Tibial artery (tissue), 4 donors: ENCODE results near the gene MIEF1.

Experiments
- DNase-seq, 2 donors: peaks; one replicate each; pipeline ENCODE4 v3.0.0-alpha.2; 2019
- H3K27ac ChIP-seq, 2 donors: fragments of 200-600 bp; sonication (generic) in 1 of 2; 1 replicate in 1 of 2; 2 replicates in 1 of 2; pipeline ENCODE4 v1.5.1; 2018 to 2019; ENCODE audit warnings: mild to moderate bottlenecking in 1 of 2
- H3K27me3 ChIP-seq, 2 donors: fragments of 200-600 bp; sonication (generic) in 1 of 2; one replicate each; pipeline versions ENCODE4 v1.5.1 to v1.6.0; 2016 to 2019
- H3K36me3 ChIP-seq, 3 donors: fragments of 200-600 bp; sonication (generic) in 2 of 3; one replicate each; pipeline ENCODE4 v1.5.1; 2016 to 2019; ENCODE audit warnings: mild to moderate bottlenecking in 2 of 3
- H3K4me1 ChIP-seq, 4 donors: fragments of 200-600 bp; sonication (generic) in 2 of 4; 1 replicate in 3 of 4; 2 replicates in 1 of 4; pipeline ENCODE4 v1.5.1; 2016 to 2019
- H3K4me3 ChIP-seq, 2 donors: fragments of 200-600 bp; sonication (generic) in 1 of 2; 1 replicate in 1 of 2; 2 replicates in 1 of 2; pipeline ENCODE4 v1.5.1; 2018 to 2019; ENCODE audit warnings: mild to moderate bottlenecking in 2 of 2
- H3K9me3 ChIP-seq, 3 donors: fragments of 200-600 bp; sonication (generic) in 1 of 3; one replicate each; pipeline ENCODE4 v1.5.1; 2016 to 2019
- intact Hi-C: fragments of 100-400 bp; cut with DNase I; formaldehyde crosslinking; loops from one replicate; pipeline ENCODE4 v1.15.0; 2023; ENCODE audit warnings: low total_unique reads
- TF ChIP-seq, protein P1 (sequence below), 2 experiments: fragments of 200-600 bp in 1 of 2; fragments of 450-650 bp in 1 of 2; IDR thresholded peaks; one replicate each; pipeline ENCODE4 v1.5.1; 2017 to 2019; ENCODE audit warnings: antibody characterized with exemption in 2 of 2, mild to moderate bottlenecking in 1 of 2, moderate library complexity in 1 of 2

The MIEF1 gene

GRCh38 chr22:39527481-39527961, 25.4 kb downstream of the MIEF1 start:
- intact Hi-C loops, result loop anchor here (5.0 to 10.0 kb wide), 3 partner anchors 35 to 210 kb away; partner anchors contain the start of gene RPL3
- Histone ChIP-seq H3K9me3 (no peaks in the 10 kb centered on the region), H3K4me1 (peaks cover 14 to 88% (median 71%) of the 10 kb centered on the region in 4 donors), H3K27me3 (no peaks in the 10 kb centered on the region), H3K36me3 (peaks cover 17 to 81% (median 30%) of the 10 kb centered on the region in 3 donors), H3K4me3 (no peak overlapping the region), H3K27ac (peak overlapping the region; percentile 46 to 47)
- no peak for DNase-seq
- TF ChIP-seq, protein P1, sequence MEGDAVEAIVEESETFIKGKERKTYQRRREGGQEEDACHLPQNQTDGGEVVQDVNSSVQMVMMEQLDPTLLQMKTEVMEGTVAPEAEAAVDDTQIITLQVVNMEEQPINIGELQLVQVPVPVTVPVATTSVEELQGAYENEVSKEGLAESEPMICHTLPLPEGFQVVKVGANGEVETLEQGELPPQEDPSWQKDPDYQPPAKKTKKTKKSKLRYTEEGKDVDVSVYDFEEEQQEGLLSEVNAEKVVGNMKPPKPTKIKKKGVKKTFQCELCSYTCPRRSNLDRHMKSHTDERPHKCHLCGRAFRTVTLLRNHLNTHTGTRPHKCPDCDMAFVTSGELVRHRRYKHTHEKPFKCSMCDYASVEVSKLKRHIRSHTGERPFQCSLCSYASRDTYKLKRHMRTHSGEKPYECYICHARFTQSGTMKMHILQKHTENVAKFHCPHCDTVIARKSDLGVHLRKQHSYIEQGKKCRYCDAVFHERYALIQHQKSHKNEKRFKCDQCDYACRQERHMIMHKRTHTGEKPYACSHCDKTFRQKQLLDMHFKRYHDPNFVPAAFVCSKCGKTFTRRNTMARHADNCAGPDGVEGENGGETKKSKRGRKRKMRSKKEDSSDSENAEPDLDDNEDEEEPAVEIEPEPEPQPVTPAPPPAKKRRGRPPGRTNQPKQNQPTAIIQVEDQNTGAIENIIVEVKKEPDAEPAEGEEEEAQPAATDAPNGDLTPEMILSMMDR (IDR thresholded peaks at IDR 0.05), result no peak

DNA sequence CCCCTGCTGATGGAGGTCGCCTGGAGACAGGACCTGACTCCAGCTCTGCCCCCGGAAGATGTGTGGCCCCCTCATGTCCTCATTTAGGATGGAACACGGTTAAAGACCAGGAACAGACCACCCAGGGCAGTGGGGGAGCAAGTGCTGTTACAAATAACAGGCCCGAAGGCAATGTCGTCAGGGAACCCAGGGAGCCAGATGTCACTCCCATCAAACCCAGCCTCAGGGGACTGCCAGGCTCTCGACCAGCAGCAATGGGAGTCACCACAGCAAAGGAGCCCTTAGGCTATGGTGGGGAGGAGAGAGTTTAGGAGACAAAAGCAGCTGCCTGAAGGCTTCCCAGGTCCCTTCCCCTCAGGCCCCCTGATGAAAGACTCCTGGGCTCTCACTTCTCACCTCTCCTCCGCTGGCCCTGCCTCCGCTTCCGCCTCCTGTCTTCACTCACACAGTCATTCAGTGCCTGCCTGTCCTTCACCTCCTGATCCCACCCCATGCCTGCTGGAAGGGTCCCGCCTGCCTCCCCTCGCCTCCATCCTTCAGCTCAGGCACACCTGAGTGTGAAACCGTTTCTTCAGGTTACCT, 26.1 kb downstream of the MIEF1 start:
- peaks cover 14 to 74% (median 24%) of the 10 kb centered on the region in 3 donors for H3K36me3 ChIP-seq
- no peaks in the 10 kb centered on the region for H3K9me3 ChIP-seq
- peak overlapping the region; percentile 46 to 47 for H3K27ac ChIP-seq
- peak overlapping the region in 1 of 2 donors; percentile 19 for H3K4me3 ChIP-seq
- intact Hi-C loops, result loop anchor here (5.0 to 10.0 kb wide), 3 partner anchors 36 to 211 kb away; partner anchors contain the start of gene RPL3
- H3K27me3 ChIP-seq, result no peaks in the 10 kb centered on the region
- TF ChIP-seq, protein P1 (IDR thresholded peaks at IDR 0.05), result no peak
- H3K4me1 ChIP-seq, result peaks cover 9 to 81% (median 66%) of the 10 kb centered on the region in 4 donors
- no peak for DNase-seq

DNA sequence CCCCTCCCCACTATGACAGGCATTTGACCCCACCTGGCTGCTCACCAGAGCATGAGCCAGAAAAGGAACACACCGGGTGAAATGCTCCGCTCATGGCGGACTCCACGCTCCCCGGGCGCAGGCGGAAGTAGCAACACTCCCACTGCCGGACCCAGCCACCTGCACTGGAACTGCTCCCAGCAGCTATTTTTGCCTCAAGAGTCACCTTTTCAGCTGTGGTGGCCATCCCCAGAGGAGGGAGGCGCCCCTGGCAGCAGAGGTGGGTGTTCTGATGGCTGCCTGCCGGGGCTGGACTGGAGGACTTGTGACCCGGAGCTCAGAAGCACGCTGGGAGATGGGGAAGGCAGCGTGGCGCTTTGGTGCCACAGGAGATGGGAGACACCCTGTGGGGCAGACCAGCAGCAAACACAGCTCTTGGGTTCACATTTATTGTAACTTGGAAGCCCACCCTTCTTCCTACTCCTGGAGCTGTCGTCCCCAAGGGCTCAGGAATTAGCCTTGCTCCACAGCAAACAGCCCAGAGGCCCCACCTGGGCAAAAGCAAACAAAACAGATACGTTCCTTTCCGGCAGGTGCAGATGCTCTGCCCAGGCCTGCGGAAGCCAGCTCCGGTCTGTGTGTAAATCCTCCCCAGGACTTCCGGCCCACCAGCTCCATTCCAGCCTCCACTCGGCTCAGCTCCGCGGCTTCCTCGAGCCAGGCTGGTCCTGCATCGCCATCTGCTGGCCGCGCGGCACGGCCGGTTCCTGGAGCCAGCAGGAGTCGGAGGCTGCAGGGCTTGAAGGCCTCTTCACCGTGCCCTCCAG, 26.8 kb downstream of the MIEF1 start:
- Histone ChIP-seq H3K4me3 (peak overlapping the region in 1 of 2 donors; percentile 19), H3K4me1 (peaks cover 9 to 75% (median 60%) of the 10 kb centered on the region in 4 donors), H3K27me3 (no peaks in the 10 kb centered on the region), H3K27ac (peak overlapping the region; percentile 47 to 51), H3K9me3 (no peaks in the 10 kb centered on the region), H3K36me3 (peaks cover 14 to 67% (median 17%) of the 10 kb centered on the region in 3 donors)
- TF ChIP-seq, protein P1 (IDR thresholded peaks at IDR 0.05), result peak; percentile 96 to 98
- DNase-seq, result peak; percentile 89 to 94
- intact Hi-C loops, result loop anchor here (5.0 to 10.0 kb wide), 3 partner anchors 37 to 212 kb away; partner anchors contain the start of gene RPL3

DNA sequence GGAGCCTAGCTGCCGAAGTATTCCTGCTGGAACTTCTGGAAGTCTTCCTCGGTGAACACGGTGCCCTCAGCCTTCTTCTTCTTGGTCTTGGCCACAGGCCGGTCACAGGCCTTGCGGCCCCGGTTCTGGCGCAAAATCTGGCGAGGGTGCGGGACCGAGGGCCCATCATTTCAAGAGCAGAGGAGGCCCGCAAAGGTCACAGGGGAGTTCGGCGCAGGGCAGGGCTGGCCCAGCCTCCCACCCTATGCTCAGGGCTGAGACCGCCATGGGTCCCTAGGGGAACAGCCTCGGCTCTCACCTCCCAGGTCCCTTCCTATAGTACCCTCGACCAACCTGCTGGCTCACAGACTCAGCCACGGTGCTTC, 27.4 kb downstream of the MIEF1 start:
- peaks cover 8 to 61% (median 11%) of the 10 kb centered on the region in 3 donors for H3K36me3 ChIP-seq
- peak overlapping the region in 1 of 2 donors; percentile 19 for H3K4me3 ChIP-seq
- DNase-seq, result no peak
- H3K9me3 ChIP-seq, result no peaks in the 10 kb centered on the region
- TF ChIP-seq, protein P1 (IDR thresholded peaks at IDR 0.05), result no peak
- intact Hi-C loops, result loop anchor here (5.0 to 10.0 kb wide), 3 partner anchors 37 to 212 kb away; partner anchors contain the start of gene RPL3
- H3K27me3 ChIP-seq, result no peaks in the 10 kb centered on the region
- H3K27ac ChIP-seq, result peak overlapping the region; percentile 47 to 51
- peaks cover 9 to 71% (median 56%) of the 10 kb centered on the region in 4 donors for H3K4me1 ChIP-seq

- TF ChIP-seq, protein P1 (IDR thresholded peaks at IDR 0.05), result no peak
- H3K9me3 ChIP-seq, result no peaks in the 10 kb centered on the region
- H3K27ac ChIP-seq, result peak overlapping the region; percentile 47 to 51
- H3K27me3 ChIP-seq, result no peaks in the 10 kb centered on the region
- intact Hi-C loops, result loop anchor here (10.0 kb wide), 1 partner anchor 815 kb away; the partner anchor contains the start of gene ADSL
- DNase-seq, result no peak
- peaks cover 2 to 55% (median 4%) of the 10 kb centered on the region in 3 donors for H3K36me3 ChIP-seq
- H3K4me3 ChIP-seq, result no peak overlapping the region
- peaks cover 9 to 71% (median 54%) of the 10 kb centered on the region in 4 donors for H3K4me1 ChIP-seq
Measured at GRCh38 chr22:39530116-39530515, 28.0 kb downstream of the MIEF1 start.
